NCI-H2081 treated with DMSO at 0.1 percent for 48 hours (cell line): ENCODE measurements around the gene VWA1.
"Not testable (repeated sequence)": the region's sequence is repeated elsewhere in the genome, so short reads cannot be mapped to it uniquely, and the experiment has no call there.

Experiments
- DNase-seq: peaks from one replicate; lab custom pipeline; 2025; lab: John Stamatoyannopoulos, UW

VWA1 gene

DNA sequence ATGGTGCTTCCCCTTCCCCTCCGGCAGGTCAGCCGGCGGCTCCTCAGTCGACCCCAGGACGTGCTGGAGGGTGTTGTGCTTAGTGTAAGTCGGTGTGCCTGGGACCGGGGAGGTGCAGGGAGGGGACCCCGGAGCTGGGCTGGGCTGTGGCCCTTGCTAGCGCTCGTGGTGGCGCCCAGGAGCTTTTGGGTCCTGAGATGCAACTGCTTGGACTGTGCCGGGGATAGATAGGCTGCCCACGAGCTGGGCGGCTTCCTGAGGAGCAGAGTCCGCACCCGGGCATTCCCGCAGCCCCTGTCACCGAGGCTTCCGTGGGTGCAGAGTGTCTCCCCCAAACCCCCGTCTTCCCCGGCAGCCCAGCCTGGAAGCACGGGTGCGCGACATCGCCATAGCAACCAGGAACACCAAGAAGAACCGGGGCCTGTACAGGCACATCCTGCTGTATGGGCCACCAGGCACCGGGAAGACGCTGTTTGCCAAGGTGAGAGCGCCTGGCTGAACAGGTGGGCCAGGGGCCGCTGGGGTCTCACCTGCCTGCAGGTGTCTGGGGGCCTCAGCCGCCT, 50.3 kb downstream of the VWA1 start:
- not testable (repeated sequence) for DNase-seq

- no peak for DNase-seq
Observed at GRCh38 chr1:1487701-1488100, 52.2 kb downstream of the VWA1 start.

DNA sequence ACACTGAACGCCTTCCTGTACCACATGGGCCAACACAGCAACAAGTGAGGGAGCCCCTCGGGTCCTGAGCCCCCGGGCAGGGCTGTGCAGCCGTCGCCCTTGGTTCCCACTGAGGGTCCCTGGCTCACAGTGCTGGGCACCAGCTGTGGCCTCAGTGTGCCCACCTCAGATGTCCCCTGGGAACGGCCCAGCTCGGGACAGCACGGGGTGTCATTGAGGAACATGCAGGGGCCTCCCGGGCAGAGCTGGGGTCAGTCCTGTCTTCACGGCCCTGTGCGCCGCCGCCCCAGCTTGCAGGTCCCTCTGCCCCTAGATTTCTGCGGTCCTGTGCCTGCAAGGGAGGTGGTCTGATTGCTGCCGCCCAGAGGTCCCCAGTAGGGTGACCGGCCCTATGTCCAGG, 53.7 kb downstream of the VWA1 start:
- DNase-seq, result no peak

- no peak for DNase-seq
Observed at GRCh38 chr1:1489861-1490260, 54.4 kb downstream of the VWA1 start.

DNA sequence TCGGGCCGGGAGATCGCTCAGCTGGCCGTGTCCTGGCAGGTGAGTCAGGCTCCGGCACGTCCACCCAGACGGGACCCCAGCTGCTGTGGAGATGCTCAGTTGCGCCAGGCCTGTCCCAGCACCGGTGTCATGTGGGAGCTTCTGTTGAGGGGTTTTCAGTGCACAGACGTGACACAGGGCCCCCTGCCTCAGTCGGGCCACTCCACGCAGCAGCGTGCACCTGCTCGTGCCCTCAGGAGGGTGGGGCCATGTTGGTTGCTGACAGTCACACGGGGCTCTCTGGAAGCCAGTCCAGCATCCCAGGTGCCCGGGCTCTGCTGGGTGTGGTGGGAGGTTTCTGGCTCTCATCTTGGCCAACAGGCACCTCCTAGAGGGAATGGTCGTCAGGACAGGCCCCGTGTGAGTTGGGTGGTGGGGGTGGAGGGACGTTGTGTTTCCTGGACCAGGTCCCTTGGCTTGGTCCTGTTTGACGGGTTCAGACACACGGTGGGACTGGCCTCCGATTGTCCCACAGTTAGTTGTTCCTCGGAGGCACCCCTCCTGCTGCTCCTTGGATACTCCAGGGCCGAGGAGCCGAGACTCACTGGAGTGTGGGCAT, 55.2 kb downstream of the VWA1 start:
- DNase-seq, result no peak

DNA sequence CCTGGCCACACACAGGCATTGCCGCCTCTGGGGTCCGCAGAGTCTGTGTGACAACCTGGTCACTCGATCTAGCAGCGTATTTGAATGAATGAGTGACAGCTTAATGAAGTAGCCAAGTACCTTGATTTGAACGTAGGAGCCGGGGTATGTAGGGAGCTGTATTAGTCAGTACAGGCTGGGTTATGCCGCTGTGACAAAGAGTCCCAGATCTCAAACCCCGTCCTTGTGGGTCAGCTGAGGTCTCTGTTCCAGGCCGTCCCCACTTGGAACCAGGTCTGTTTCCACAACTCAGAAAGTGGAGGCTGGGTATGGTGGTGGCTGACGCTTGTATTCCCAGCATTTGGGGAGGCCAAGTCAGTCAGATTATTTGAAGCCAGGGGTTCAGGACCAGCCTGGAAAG, 56.1 kb downstream of the VWA1 start:
- DNase-seq, result no peak
